Raji (cell line): Measurements from ENCODE around the gene SCN1B.

Experiments
- POLR2A ChIP-seq: IDR thresholded peaks from 2 replicates; pipeline ENCODE4 v1.6.1; 2011; ENCODE audit warnings: low read depth, low read length, control low read depth; ENCODE audit not compliant: insufficient read depth

SCN1B gene

GRCh38 chr19:34998777-34999497 lies 31.3 kb upstream of the SCN1B start:
- TF ChIP-seq POLR2A = no peak

- peak; percentile 56; the same call in 1 of the 2 replicates for TF ChIP-seq POLR2A
These were observed 30.6 kb upstream of the SCN1B start, which contains the start of gene GRAMD1A for GRCh38 chr19:34999498-35000337. TSS of gene GRAMD1A (plus strand) at chr19:35000323. CDS start at chr19:35000479, 156 bp downstream.

GRCh38 chr19:35000338-35000646 lies 30.0 kb upstream of the SCN1B start:
- peak; percentile 57 for TF ChIP-seq POLR2A

GRCh38 chr19:35000647-35001501 lies 29.4 kb upstream of the SCN1B start:
- TF ChIP-seq POLR2A = peak; percentile 56

GRCh38 chr19:35002037-35002535 lies 28.2 kb upstream of the SCN1B start:
- TF ChIP-seq POLR2A = no peak

- TF ChIP-seq POLR2A = no peak
These were observed 25.6 kb upstream of the SCN1B start for GRCh38 chr19:35004517-35005255.

- TF ChIP-seq POLR2A = no peak
These were observed 24.9 kb upstream of the SCN1B start for GRCh38 chr19:35005256-35005977.

- no peak for TF ChIP-seq POLR2A
These were observed 23.8 kb upstream of the SCN1B start for GRCh38 chr19:35006342-35006998.

GRCh38 chr19:35006999-35007365 lies 23.3 kb upstream of the SCN1B start:
- no peak for TF ChIP-seq POLR2A

- TF ChIP-seq POLR2A = no peak
These were observed 21.4 kb upstream of the SCN1B start for GRCh38 chr19:35008891-35009341.

- no peak for TF ChIP-seq POLR2A
These were observed 20.6 kb upstream of the SCN1B start for GRCh38 chr19:35009424-35010415.

GRCh38 chr19:35011091-35011689 lies 19.1 kb upstream of the SCN1B start:
- no peak for TF ChIP-seq POLR2A
